Frontal cortex (tissue), 4 donors: ENCODE data around the gene ST6GALNAC3. TPM values are rescaled to one million over a fixed set of nuclear protein-coding genes. Genes with fewer than 3 reads are reported as not detected.
"Not testable (repeated sequence)": the region's sequence is repeated elsewhere in the genome, so short reads cannot be mapped to it uniquely, and the experiment has no call there.

Experiments used
- DNase-seq, 2 donors: peaks; one replicate each; pipeline ENCODE4 v3.0.0; 2012; ENCODE audit warnings: low spot score in 2 of 2
- FAIRE-seq: peaks from 2 replicates; lab custom pipeline; 2012; peaks lifted over from hg19 to GRCh38; lab: Jason Lieb, UNC
- total RNA-seq: library from RNA; depleted of rRNA; stranded (reverse); fragments of >200 nt; gene quantifications from one replicate; pipeline ENCODE4 v1.2.3, GENCODE V29; 2014
- donor health status: control.
- donor health status: control.
- donor health status: control.

The ST6GALNAC3 gene
- total RNA-seq, 1 donor from 2014 or later: 14.3 TPM

GRCh38 chr1:76102046-76102445 lies 27.5 kb downstream of the ST6GALNAC3 start:
- no peak for DNase-seq
- FAIRE-seq: no peak

DNA sequence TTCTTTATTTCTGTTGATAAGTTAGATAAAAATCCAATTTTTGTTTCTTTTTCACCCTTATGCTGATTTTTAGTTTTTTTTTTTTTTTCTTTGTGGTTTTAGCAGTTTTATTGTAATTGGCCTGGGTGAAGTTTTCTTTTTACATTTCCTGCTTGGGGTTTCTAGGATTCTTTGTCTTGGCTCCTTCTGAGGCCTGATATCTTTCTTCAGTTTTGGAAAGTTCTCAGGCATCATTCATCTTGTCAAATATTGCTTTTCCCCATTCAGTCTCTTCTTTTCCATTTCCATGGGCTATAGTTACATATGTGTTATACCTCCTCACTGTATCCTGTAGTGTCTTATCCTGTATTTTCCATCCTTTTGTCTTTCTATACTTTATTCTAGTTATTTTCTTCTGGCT lies 28.5 kb downstream of the ST6GALNAC3 start:
- no peak for DNase-seq
- FAIRE-seq: peak; percentile 75

- FAIRE-seq (no peak), DNase-seq (no peak)
Observed at GRCh38 chr1:76105372-76105771, 30.8 kb downstream of the ST6GALNAC3 start.

- no peak for FAIRE-seq
Observed at GRCh38 chr1:76106251-76106650, 31.7 kb downstream of the ST6GALNAC3 start.

DNA sequence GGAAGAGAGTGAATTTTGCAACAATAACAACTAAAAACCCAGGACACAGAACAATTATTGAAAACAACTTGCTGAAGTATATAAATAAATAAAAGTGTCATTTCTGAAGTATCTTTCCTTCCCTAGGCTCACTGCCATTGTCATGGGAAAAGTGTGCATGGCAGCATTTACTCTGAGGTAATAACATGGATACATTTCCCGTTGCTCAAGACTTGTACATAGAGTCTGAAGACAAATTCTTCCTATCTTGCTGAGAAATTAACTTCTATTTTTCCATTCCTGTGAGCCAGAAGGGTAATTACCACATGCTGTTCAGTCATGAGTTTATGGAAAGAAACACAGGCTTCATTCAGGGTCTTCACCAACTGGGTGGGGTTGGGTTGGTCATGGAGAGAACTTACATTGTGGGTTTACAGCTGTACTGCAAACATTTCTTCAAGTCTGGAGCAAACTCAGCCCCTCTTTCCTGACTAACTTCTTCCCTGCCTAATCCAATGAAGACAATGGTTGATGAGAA lies 32.2 kb downstream of the ST6GALNAC3 start:
- no peak for DNase-seq
- no peak for FAIRE-seq

More at GRCh38 chr1:76106251-76106650, 31.7 kb downstream of the ST6GALNAC3 start:
- DNase-seq: no peak

- DNase-seq (no peak), FAIRE-seq (no peak)
Observed at GRCh38 chr1:76109404-76109803, 34.9 kb downstream of the ST6GALNAC3 start.

- FAIRE-seq (no peak), DNase-seq (no peak)
Observed at GRCh38 chr1:76109901-76110560, 35.5 kb downstream of the ST6GALNAC3 start.

- DNase-seq (no peak), FAIRE-seq (no peak)
Observed at GRCh38 chr1:76110666-76111065, 36.1 kb downstream of the ST6GALNAC3 start.

DNA sequence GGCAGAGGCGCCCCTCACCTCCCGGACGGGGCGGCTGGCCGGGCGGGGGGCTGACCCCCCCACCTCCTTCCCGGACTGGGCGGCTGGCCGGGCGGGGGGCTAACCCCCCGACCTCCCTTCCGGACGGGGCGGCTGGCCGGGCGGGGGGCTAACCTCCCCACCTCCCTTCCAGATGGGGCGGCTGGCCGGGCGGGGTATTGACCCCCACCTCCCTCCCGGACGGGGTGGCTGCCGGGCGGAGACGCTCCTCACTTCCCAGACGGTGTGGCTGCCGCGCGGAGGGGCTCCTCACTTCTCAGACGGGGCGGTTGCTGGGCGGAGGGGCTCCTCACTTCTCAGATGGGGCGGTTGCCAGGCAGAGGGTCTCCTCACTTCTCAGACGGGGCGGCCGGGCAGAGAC lies 37.8 kb downstream of the ST6GALNAC3 start:
- not testable (repeated sequence) for FAIRE-seq

DNA sequence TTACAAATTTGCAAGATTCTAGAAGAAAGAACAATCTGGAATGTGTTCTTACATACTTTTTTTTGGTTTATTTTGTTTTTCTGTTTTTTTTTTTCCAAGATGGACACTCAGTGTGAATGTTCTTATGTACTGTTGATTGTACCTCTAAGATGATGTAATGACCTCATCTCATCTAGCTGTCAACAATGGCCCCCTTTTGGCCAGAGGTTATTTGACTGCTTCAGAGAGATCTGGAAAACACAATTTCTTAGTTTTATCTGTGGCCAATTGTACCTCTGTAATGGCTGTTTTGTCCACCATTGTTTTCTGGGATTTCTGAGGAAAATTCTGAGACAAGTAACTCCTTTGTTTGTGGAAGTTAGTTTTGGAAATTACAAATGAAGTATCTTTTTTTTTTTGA lies 38.9 kb downstream of the ST6GALNAC3 start:
- DNase-seq (no peak), FAIRE-seq (no peak)

More for the DNA sequence above, 37.8 kb downstream of the ST6GALNAC3 start:
- not testable (repeated sequence) for DNase-seq

DNA sequence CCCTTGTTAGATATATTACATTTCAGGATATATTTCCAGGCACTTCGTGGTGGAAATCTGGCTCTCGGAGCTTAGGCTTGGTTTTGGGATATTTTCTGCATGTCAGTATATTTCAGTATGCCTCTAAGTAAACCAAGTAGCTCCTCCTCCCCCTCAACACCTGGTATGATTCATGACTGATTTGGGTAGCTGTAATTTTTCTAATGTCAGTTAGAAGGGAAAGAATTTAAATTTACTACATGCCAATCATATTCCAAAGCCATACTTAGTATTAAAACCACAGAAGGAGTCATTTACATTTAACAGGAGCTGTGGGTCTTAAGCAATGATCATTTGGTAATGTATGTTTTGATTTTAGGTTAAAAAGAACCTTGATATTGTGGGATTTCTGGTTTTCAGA lies 40.6 kb downstream of the ST6GALNAC3 start:
- DNase-seq (no peak), FAIRE-seq (no peak)

DNA sequence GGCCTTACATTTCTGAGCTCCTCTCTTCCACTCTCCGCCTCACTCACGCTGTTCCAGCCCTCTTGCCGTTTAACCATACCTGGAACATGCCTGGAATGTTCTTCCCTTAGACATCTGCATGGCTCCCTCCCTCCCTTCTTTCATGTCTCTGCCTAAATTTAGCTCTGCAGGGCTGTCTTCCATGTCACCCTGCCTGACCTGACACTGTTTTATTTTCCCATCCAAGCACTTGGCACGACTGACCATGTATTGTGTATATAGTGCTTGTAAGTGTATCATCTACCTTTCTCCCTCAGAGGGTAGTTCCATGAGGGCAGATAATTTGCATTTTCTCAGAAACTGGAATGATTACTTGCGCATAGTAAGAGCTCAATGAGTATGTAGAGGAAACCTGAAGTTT lies 47.3 kb downstream of the ST6GALNAC3 start:
- DNase-seq (no peak), FAIRE-seq (no peak)

DNA sequence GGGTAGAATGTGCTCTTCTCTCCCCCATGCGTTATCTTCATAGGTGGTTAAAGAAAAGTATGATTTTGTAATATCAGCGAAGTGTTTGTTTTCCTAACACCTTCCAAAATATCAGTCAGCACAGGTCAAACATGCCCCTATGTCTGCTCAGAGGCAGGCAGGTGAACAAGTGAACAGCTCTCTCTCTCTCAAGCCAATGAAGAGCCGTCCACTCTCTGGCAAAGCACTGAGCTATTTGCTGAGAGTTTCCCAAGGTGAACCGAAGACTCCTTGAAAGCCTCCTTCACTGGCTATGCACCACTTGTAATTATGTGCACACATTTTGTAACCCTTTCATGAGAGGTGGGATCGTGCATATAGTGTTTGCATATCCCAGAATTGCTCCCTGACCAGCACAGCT lies 47.7 kb downstream of the ST6GALNAC3 start:
- no peak for DNase-seq
- no peak for FAIRE-seq

- FAIRE-seq, DNase-seq: not testable (repeated sequence)
Observed at GRCh38 chr1:76123411-76124064, 49.0 kb downstream of the ST6GALNAC3 start.

DNA sequence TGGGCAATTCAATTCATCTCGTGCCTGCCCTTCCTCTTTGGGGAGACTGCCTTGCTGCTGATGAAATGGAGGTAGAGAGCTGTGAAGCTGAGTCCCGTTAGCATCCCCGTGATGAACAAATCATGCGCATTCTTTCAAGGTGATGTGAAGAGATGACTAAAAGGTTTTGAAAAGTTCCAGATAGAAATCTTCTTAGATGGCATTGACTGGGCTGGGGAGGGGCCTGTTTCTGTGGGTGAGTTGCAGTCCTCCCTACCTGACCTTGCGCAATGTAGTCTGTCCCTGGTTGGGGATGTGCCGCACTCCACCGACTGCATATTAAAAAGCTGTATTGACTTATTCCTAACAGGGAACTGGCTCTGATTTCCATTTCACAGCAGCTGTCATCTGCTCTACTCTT lies 49.6 kb downstream of the ST6GALNAC3 start:
- FAIRE-seq: no peak
- no peak for DNase-seq

GRCh38 chr1:76125473-76126219 lies 51.1 kb downstream of the ST6GALNAC3 start:
- no peak for FAIRE-seq
- no peak for DNase-seq

DNA sequence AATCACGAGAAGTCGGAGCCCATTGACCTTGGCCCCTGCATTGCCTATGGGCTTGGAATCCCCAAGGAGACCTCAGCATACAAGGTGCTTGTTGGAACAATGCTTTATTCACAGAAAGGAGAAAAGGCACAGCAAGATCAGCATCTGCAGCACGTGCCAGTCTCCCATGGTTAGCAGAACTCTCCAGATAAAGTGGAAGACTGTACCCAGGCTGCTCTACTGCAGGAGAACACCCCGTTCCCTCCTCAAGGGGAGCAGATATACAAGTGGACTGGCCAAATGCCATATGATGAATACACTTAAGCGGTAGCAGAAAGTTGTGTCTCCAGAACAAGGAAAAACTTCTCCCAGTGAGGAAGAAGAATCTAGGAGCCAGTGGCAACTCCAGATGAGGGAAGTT lies 53.5 kb downstream of the ST6GALNAC3 start:
- DNase-seq: no peak
- FAIRE-seq: no peak

GRCh38 chr1:76129731-76130130 lies 55.2 kb downstream of the ST6GALNAC3 start:
- DNase-seq: no peak
- no peak for FAIRE-seq

DNA sequence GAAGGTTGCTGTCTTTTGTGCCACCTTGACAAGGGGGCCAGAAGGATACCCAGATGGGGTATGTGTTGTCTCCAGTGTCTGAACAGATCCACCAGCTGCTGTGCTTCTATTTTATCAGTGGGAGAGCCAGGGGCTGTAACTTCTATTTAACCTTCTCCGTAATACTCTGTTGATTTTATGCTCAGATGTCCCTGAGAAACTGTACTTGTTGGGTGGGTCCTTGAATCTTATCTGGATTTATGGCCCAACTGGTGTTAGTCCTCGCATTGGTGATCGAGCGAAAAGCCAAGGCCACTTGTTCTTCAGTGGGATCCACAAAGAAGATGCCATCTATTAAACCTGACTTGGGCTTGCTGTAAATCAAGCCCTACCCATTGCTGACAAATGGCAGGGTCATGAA lies 56.4 kb downstream of the ST6GALNAC3 start:
- FAIRE-seq (no peak), DNase-seq (no peak)

DNA sequence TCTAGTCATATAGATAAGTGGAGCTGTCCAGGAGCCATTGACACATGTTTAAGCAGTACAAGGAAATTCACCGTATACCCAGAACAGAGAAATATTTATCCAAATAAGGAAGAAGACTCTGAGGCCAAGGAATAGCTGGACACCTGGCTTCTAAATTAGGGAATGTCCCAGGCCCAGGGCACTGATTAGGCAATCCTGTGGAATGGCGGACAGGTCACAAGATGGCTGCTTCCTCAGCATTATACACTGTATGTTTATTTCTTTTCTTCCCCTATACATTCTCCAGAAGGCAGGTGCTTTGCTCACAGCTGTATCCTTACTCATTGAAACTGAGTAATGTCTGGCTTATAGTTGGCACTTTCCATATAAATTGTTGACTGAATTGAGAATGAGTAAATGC lies 59.4 kb downstream of the ST6GALNAC3 start:
- FAIRE-seq (no peak), DNase-seq (no peak)

DNA sequence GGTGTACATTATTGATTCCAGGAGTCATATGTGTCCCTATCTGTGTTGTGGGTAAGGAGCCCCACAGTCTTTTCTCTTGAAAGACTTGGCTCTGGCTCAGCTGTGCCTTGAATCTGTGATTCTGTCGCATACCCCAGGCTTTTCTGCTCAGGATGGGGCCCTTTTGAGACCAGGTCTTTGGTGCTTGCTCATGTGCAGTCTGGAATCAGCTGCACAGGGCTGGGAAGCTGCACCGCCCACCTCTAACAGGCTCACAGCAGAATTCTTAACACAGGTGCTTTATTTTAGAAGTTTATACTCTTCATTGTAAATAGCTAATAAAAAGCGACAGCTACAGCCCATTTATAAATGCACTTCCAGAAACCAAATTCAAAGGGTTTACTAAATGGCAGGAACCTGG lies 61.3 kb downstream of the ST6GALNAC3 start:
- no peak for DNase-seq
- FAIRE-seq: no peak
